T-cell (primary cell): ENCODE measurements around the gene TSC22D3. TPM values are rescaled to one million over a fixed set of nuclear protein-coding genes. Genes with fewer than 3 reads are reported as not detected.

Source experiments
- ATAC-seq, 4 experiments: fragments of 200-7000 bp in 3 of 4; fragments of 150-1000 bp in 1 of 4; cut with Tn5 transposase; replicated peaks in 1 of 4; 1 replicate in 3 of 4; 2 replicates in 1 of 4; pipeline ENCODE4 v1.10.0; 2021; ENCODE audit warnings: moderate library complexity in 3 of 4, mild to moderate bottlenecking in 2 of 4, moderate number of reproducible peaks in 1 of 4
- CTCF ChIA-PET, 2 donors: fragments of 300-600 bp; sonication (Branson Sonifier 250); formaldehyde crosslinking; loops; one replicate each; lab custom pipeline; 2022; ENCODE audit warnings: antibody characterized with exemption in 2 of 2; lab: Charles Lee
- POLR2A ChIA-PET, 2 donors: fragments of 300-600 bp; sonication (Branson Sonifier 250); formaldehyde crosslinking; loops; one replicate each; lab custom pipeline; 2022; ENCODE audit warnings: antibody characterized with exemption in 2 of 2; lab: Charles Lee
- DNase-seq, 35 experiments: peaks; one replicate each; pipeline versions ENCODE4 v3.0.0 to v3.0.0-alpha.2; 2013 to 2023
- H3K27ac ChIP-seq: one replicate; pipeline ENCODE4 v1.5.1; 2013; ENCODE audit warnings: low read length
- H3K27me3 ChIP-seq, 2 experiments: replicated peaks in 1 of 2; 1 replicate in 1 of 2; 2 replicates in 1 of 2; pipeline versions ENCODE4 v1.6.1 to v1.7.0; 2013; ENCODE audit warnings: low read length in 1 of 2, mixed read lengths in 1 of 2; ENCODE audit not compliant: control insufficient read depth in 2 of 2, insufficient read depth in 2 of 2; ENCODE audit errors: extremely low read depth in 1 of 2
- H3K36me3 ChIP-seq, 2 donors: 1 replicate in 1 of 2; 2 replicates in 1 of 2; pipeline versions ENCODE4 v1.6.1 to v1.7.0; 2013; ENCODE audit warnings: low read length in 1 of 2; ENCODE audit not compliant: control insufficient read depth in 2 of 2, insufficient read depth in 1 of 2; ENCODE audit errors: extremely low read depth in 1 of 2
- H3K4me1 ChIP-seq, 2 experiments: 1 replicate in 1 of 2; 2 replicates in 1 of 2; pipeline versions ENCODE4 v1.6.1 to v1.7.0; 2013; ENCODE audit warnings: low read length in 2 of 2, mixed read lengths in 1 of 2; ENCODE audit not compliant: insufficient read depth in 2 of 2, control insufficient read depth in 1 of 2; ENCODE audit errors: extremely low read depth in 1 of 2
- H3K4me3 ChIP-seq, 2 donors: 1 replicate in 1 of 2; 2 replicates in 1 of 2; pipeline versions ENCODE4 v1.5.1 to v1.7.0; 2013; ENCODE audit warnings: mild to moderate bottlenecking in 2 of 2, low read length in 1 of 2, moderate library complexity in 1 of 2; ENCODE audit not compliant: control insufficient read depth in 1 of 2; ENCODE audit errors: extremely low read depth in 1 of 2
- H3K9me3 ChIP-seq: 2 replicates; pipeline ENCODE4 v1.7.0; 2013
- H3K27ac Mint-ChIP-seq, 2 donors: one replicate each; pipeline ENCODE4 v1.8.0; 2020 to 2021; ENCODE audit warnings: mild to moderate bottlenecking in 2 of 2, mixed read lengths in 2 of 2
- H3K27me3 Mint-ChIP-seq, 2 donors: one replicate each; pipeline ENCODE4 v1.8.0; 2021 to 2022; ENCODE audit warnings: mixed read lengths in 2 of 2
- H3K36me3 Mint-ChIP-seq: one replicate; pipeline ENCODE4 v1.8.0; 2021; ENCODE audit warnings: mixed read lengths
- H3K4me1 Mint-ChIP-seq, 3 donors: one replicate each; pipeline ENCODE4 v1.8.0; 2020 to 2022; ENCODE audit warnings: mixed read lengths in 3 of 3, mild to moderate bottlenecking in 1 of 3
- H3K4me3 Mint-ChIP-seq, 3 donors: one replicate each; pipeline ENCODE4 v1.8.0; 2020 to 2022; ENCODE audit warnings: mild to moderate bottlenecking in 3 of 3, mixed read lengths in 3 of 3, moderate library complexity in 3 of 3
- H3K9me3 Mint-ChIP-seq, 3 donors: one replicate each; pipeline ENCODE4 v1.8.0; 2020 to 2022; ENCODE audit warnings: mixed read lengths in 3 of 3
- WGBS: methylation state at CpG from one replicate; pipeline ENCODE4 v1.1.5; 2013; ENCODE audit warnings: missing lambda C conversion rate; ENCODE audit not compliant: insufficient coverage; 5-methylcytosine and 5-hydroxymethylcytosine counted together
- total RNA-seq, 35 experiments: library from RNA in 6 of 35; stranded (reverse) in 6 of 35; fragments of 120-200 nt in 1 of 35; gene quantifications; one replicate each; pipeline versions ENCODE4 v1.2.1 to v1.2.4 and lab custom pipeline; 2013 to 2026

TSC22D3 gene
- total RNA-seq, 5 donors from 2014 or later (not counting 1 experiment from before 2014, with no cell fraction given), result 202 to 2,593 (median 248) TPM

- Mint-ChIP-seq H3K9me3 (no peaks in the 10 kb centered on the region), H3K4me3 (no peak overlapping the region), H3K27me3 (peaks cover 4 to 14% of the 10 kb centered on the region in 2 donors), H3K27ac (peak overlapping the region; percentile 43 to 96), H3K36me3 (no peaks in the 10 kb centered on the region), H3K4me1 (peaks cover 39 to 48% (median 44%) of the 10 kb centered on the region in 3 donors)
- 93% methylated on average over 3 of the region's 8 CpGs for WGBS
- CTCF ChIA-PET, result interaction anchor here in 1 of 2 donors (1.0 to 1.3 kb wide), 4 partner anchors 19 to 84 kb away, joined by 3 to 7 read pairs (median 3); no protein-coding TSS in a partner anchor
- Histone ChIP-seq H3K4me3 (no peak overlapping the region), H3K4me1 (peaks cover 12 to 55% of the 10 kb centered on the region in 2 experiments), H3K27me3 (no peaks in the 10 kb centered on the region), H3K9me3 (no peaks in the 10 kb centered on the region), H3K36me3 (no peaks in the 10 kb centered on the region), H3K27ac (no peak overlapping the region)
- ATAC-seq, result no peak
- POLR2A ChIA-PET, result no interaction called here
- no peak for DNase-seq
These were observed 36.8 kb downstream of the TSC22D3 start for GRCh38 chrX:107738768-107739167.

GRCh38 chrX:107738272-107738671 is 37.3 kb downstream of the TSC22D3 start:
- H3K36me3 Mint-ChIP-seq, result no peaks in the 10 kb centered on the region
- H3K4me3 ChIP-seq, result no peak overlapping the region
- ATAC-seq (no peak), DNase-seq (no peak)
- H3K9me3 ChIP-seq, result no peaks in the 10 kb centered on the region
- H3K4me3 Mint-ChIP-seq, result no peak overlapping the region
- no peak overlapping the region for H3K27ac Mint-ChIP-seq
- no peaks in the 10 kb centered on the region for H3K36me3 ChIP-seq
- H3K9me3 Mint-ChIP-seq, result no peaks in the 10 kb centered on the region
- ChIA-PET POLR2A (no interaction called here), CTCF (interaction anchor here in 1 of 2 donors (1.0 to 1.3 kb wide), 4 partner anchors 18 to 84 kb away, joined by 3 to 7 read pairs (median 3); no protein-coding TSS in a partner anchor)
- no peaks in the 10 kb centered on the region for H3K27me3 ChIP-seq
- peaks cover 12 to 50% of the 10 kb centered on the region in 2 experiments for H3K4me1 ChIP-seq
- peaks cover 4 to 14% of the 10 kb centered on the region in 2 donors for H3K27me3 Mint-ChIP-seq
- no peak overlapping the region for H3K27ac ChIP-seq
- no CpG with 5 or more reads among the region's 5 CpGs for WGBS
- H3K4me1 Mint-ChIP-seq, result peaks cover 39 to 46% (median 44%) of the 10 kb centered on the region in 3 donors

GRCh38 chrX:107736781-107737531 is 38.6 kb downstream of the TSC22D3 start:
- DNase-seq, result no peak
- Mint-ChIP-seq H3K36me3 (no peaks in the 10 kb centered on the region), H3K4me3 (no peak overlapping the region), H3K27ac (no peak overlapping the region), H3K4me1 (peaks cover 30 to 37% (median 34%) of the 10 kb centered on the region in 3 donors), H3K27me3 (peaks cover under 1 to 16% of the 10 kb centered on the region in 2 donors), H3K9me3 (no peaks in the 10 kb centered on the region)
- Histone ChIP-seq H3K36me3 (no peaks in the 10 kb centered on the region), H3K27ac (no peak overlapping the region), H3K27me3 (no peaks in the 10 kb centered on the region), H3K4me3 (no peak overlapping the region), H3K9me3 (no peaks in the 10 kb centered on the region), H3K4me1 (peaks cover 9 to 38% of the 10 kb centered on the region in 2 experiments)
- no peak for ATAC-seq
- ChIA-PET POLR2A (no interaction called here), CTCF (interaction anchor here in 1 of 2 donors (1.3 to 2.1 kb wide), 2 partner anchors 17 to 18 kb away, joined by 3 to 4 read pairs; no protein-coding TSS in a partner anchor)
- WGBS, result 92% methylated on average over 2 of the region's 8 CpGs

GRCh38 chrX:107734646-107735045 is 40.9 kb downstream of the TSC22D3 start:
- Histone ChIP-seq H3K27ac (no peak overlapping the region), H3K4me1 (peaks cover 0 to 15% of the 10 kb centered on the region in 2 experiments), H3K4me3 (no peak overlapping the region), H3K9me3 (no peaks in the 10 kb centered on the region), H3K36me3 (no peaks in the 10 kb centered on the region), H3K27me3 (no peaks in the 10 kb centered on the region)
- H3K9me3 Mint-ChIP-seq, result no peaks in the 10 kb centered on the region
- no CpG with 5 or more reads among the region's 3 CpGs for WGBS
- CTCF ChIA-PET, result interaction anchor here (0.6 to 2.1 kb wide), 4 partner anchors 13 to 71 kb away, joined by 3 to 14 read pairs (median 4); no protein-coding TSS in a partner anchor
- POLR2A ChIA-PET, result interaction anchor here in 1 of 2 donors (0.7 kb wide), 1 partner anchor 139 kb away, joined by 4 read pairs; no protein-coding TSS in a partner anchor
- no peak overlapping the region for H3K4me3 Mint-ChIP-seq
- H3K27ac Mint-ChIP-seq, result no peak overlapping the region
- H3K36me3 Mint-ChIP-seq, result no peaks in the 10 kb centered on the region
- no peak for ATAC-seq
- peaks cover 11 to 14% (median 12%) of the 10 kb centered on the region in 3 donors for H3K4me1 Mint-ChIP-seq
- H3K27me3 Mint-ChIP-seq, result peaks cover 0 to 12% of the 10 kb centered on the region in 2 donors
- no peak for DNase-seq

- CTCF ChIA-PET, result interaction anchor here in 1 of 2 donors (0.6 kb wide), 1 partner anchor 35 kb away, joined by 3 read pairs; no protein-coding TSS in a partner anchor
- Histone ChIP-seq H3K4me3 (no peak overlapping the region), H3K9me3 (no peaks in the 10 kb centered on the region), H3K4me1 (peaks cover 0 to 5% of the 10 kb centered on the region in 2 experiments), H3K36me3 (no peaks in the 10 kb centered on the region), H3K27ac (no peak overlapping the region), H3K27me3 (no peaks in the 10 kb centered on the region)
- no peaks in the 10 kb centered on the region for H3K36me3 Mint-ChIP-seq
- H3K4me1 Mint-ChIP-seq, result peaks cover 4 to 7% (median 6%) of the 10 kb centered on the region in 3 donors
- no peak overlapping the region for H3K4me3 Mint-ChIP-seq
- no peak for ATAC-seq
- no peak for DNase-seq
- WGBS, result no CpG with 5 or more reads among the region's 4 CpGs
- peaks cover 0 to 12% of the 10 kb centered on the region in 2 donors for H3K27me3 Mint-ChIP-seq
- H3K27ac Mint-ChIP-seq, result no peak overlapping the region
- POLR2A ChIA-PET, result interaction anchor here (0.5 to 1.2 kb wide), 2 partner anchors 14 to 57 kb away, joined by 3 to 4 read pairs; no protein-coding TSS in a partner anchor
- H3K9me3 Mint-ChIP-seq, result no peaks in the 10 kb centered on the region
These were observed 41.9 kb downstream of the TSC22D3 start for GRCh38 chrX:107733686-107734085.

GRCh38 chrX:107731831-107732502 is 43.6 kb downstream of the TSC22D3 start:
- Mint-ChIP-seq H3K27me3 (peaks cover 0 to 12% of the 10 kb centered on the region in 2 donors), H3K27ac (no peak overlapping the region), H3K36me3 (no peaks in the 10 kb centered on the region), H3K4me3 (no peak overlapping the region), H3K4me1 (peaks cover 4 to 6% (median 6%) of the 10 kb centered on the region in 3 donors), H3K9me3 (no peaks in the 10 kb centered on the region)
- ChIA-PET CTCF (interaction anchor here in 1 of 2 donors (1.1 kb wide), 1 partner anchor 59 kb away, joined by 5 read pairs; no protein-coding TSS in a partner anchor), POLR2A (interaction anchor here in 1 of 2 donors (0.6 kb wide), 1 partner anchor 103 kb away, joined by 3 read pairs; no protein-coding TSS in a partner anchor)
- H3K27me3 ChIP-seq, result no peaks in the 10 kb centered on the region
- H3K36me3 ChIP-seq, result no peaks in the 10 kb centered on the region
- no peak overlapping the region for H3K27ac ChIP-seq
- H3K4me3 ChIP-seq, result no peak overlapping the region
- DNase-seq (no peak), ATAC-seq (no peak)
- no peaks in the 10 kb centered on the region for H3K4me1 ChIP-seq
- H3K9me3 ChIP-seq, result no peaks in the 10 kb centered on the region
- WGBS, result no CpG with 5 or more reads among the region's 7 CpGs
